GM18526 (cell line): ENCODE results near the gene POLE2.

Experiments used
- POLR2A ChIP-seq: IDR thresholded peaks from 3 replicates; pipeline ENCODE4 v1.6.1; 2011; ENCODE audit not compliant: insufficient read length; ENCODE audit errors: extremely low read depth

Gene POLE2

DNA sequence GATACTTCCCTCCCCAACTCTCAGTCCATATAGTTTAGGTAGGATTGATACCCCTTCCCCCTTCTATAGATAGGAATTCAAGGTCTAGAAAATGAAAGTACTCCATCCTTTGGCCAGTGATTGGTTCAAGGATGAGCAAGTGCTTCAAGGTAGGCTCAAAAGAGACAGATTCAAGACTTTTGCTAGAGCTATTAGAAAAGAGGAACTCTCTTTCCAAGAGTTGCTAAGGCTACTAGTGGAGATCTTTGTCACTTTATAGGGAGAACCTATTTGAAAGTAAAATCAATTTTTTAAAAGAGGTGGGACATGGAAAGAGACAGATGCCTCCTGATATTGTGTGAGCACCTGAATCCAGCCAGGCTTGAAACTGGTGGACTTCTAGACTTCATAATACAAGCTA, 17.5 kb downstream of the POLE2 start:
- no peak for TF ChIP-seq POLR2A

DNA sequence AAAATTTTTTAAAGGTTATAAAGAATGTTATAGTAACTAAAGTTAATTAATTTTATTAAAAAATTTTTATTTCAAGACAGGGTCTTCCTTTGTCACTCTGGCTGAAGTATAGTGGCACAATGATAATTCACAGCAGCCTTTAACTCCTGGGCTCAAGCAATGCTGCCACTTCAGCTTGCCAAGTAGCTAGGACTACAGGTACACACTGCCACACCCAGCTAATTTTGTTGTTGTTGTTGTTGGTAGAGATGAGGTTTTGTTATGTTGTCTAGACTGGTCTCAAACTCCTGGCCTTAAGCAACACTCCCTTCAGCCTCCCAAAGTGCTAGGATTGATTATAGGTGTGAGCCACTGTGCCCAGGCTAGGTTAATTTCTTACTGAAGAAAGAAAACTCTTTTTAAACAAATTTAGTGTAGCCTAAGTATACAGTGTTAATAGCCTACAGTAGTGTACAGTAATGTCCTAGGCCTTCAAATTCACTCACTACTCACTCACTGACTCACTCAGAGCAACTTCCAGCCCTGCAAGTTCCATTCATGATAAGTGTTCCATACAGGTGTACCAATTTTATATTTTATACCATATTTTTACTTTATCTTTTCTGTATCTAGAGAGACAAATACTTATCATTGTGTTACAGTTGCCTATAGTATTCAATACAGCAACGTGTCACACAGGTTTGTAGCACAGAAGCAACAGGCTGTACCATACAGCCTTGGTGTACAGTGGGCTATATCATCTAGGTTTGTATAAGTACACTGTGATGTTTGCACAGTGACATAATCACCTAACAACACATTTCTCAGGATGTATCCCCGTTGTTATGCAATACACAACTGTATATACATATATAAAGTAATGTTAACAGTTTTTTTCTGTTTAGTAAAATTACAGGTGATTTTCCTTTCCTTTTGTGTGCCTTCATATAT, 28.2 kb downstream of the POLE2 start:
- TF ChIP-seq POLR2A, result no peak

DNA sequence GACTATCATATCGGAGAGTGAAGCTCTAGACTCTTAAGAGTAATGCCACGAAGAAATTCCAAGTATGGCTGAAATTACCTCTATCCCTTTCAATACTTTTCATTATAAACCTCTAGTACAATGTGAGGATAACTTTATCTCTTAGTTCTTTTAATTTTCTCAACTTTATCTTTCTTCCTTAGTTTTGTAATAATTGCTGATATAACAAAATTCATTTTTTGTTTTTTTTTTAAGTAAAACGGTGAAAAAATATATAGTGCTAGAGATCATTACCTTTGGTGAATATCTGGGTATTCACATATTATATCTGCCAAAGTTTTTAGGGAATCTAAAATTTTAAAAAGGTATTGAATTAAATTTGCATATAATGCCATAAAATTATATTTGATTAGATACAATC, 33.5 kb downstream of the POLE2 start:
- no peak for TF ChIP-seq POLR2A

DNA sequence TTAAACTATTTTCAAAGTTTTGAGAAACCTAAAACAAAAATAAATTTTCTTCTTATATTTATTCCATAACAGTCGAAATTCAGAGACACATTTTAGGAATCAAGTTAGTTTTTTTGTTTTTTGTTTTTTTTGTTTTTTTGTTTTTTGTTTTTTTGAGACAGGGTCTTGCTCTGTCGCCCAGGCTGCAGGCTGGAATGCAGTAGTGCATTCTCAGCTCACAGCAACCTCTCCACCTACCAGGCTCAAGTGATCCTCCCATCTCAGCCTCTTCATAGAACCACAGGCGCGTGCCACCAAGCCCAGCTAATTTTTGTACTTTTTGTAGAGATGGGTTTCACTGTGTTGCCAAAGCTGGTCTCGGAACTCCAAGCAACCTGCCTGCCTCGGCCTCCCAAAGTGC, 34.5 kb downstream of the POLE2 start:
- no peak for TF ChIP-seq POLR2A

DNA sequence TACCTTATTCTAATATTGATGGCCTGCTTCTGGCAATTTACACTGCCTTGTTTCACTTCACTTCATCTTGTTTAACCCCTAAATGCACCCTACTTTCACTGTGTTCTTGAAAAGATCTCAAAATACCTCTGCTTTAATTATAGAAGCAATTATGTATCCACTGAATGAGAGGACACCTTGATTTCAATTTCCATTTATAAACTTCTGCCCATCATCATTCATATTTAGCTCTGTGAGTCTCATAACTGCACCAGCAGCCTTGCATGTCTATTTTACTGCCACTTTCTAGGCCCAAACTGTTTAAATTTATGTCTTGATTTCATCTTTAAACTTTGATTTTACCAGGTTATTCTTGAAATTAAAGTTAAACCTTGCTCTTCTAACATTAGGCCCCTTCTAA, 45.9 kb downstream of the POLE2 start:
- TF ChIP-seq POLR2A, result no peak

DNA sequence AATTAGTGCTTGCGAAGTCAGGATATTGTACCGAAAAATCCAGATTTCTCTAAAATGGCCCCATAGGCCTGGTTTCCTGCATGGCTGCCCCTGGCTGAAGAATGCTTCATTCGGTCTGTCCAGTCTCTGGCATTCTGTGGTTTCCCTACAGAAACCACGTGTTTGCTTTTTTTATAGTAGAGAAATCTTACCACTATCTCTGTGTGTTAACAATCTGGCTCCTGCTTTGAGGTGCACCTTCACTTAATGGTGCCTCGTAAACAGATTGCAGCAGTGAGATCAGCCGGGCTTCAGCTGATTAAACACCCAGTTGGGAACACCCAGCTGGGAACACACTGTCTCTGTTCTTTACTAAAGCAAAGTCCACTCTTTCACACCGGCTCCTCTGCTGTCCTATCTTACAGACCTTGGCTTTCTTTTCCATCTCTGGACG, 46.3 kb downstream of the POLE2 start:
- TF ChIP-seq POLR2A, result no peak

DNA sequence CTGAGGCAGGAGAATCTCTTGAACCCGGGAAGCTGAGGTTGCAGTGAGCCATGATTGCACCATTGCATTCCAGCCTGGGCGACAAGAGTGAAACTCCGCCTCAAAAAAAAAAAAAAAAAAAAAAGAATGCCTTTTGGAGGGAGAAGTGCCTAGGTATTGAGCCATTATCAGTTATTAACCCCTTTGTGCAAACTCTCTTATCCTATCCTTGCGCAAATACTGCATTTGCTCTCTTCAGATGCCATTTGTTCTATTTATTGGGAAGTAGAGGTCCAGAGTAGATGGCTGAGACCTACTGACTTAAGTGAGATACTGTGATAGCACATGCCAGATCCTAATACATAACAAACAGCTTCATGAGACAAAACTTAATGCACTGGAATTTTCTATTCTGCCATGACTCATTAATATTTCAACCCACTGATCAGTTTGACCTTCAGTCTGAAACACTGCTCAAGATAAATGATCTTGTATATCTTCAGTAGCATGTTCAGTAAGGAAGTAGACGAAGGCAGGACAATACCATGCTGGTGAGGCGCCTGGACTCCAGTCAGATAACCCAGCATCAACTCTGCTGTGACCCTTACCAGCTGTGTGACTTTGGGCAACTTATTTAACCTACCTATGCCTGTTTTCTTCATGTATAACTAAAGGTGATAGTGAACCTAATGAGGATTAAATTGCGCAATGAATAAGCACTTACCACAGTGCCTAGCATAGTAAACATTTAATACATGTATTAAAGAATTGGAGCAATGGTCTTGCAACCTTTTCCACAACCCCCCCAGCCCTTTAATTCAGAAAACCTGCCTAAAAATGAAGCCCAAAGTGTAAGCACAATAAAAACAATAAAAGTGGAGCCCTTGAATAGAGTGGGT, 47.2 kb downstream of the POLE2 start:
- TF ChIP-seq POLR2A, result no peak

DNA sequence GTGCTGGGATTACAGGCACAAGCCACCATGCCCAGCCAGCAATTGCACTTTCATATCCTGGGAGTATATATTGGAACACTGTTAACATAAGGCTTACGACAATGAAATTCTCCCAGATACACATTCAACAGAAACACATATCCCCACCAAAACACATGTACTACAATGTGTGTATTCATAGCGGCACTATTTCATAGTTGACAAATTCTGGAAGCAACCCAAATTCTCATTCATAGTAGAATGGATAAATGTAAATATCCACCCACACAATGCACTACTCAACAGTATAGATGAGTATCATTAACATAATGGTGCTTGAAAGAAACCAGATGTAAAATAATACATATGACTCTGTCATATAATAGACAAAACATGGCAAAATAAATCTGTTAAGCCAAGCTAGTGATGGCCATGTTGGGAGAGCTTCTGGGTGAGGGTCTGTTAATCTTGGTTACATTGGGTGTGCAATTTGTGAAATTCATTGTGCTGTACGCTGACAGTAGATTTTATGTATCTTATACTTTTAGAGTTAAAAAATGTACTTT, 50.4 kb downstream of the POLE2 start:
- no peak for TF ChIP-seq POLR2A

DNA sequence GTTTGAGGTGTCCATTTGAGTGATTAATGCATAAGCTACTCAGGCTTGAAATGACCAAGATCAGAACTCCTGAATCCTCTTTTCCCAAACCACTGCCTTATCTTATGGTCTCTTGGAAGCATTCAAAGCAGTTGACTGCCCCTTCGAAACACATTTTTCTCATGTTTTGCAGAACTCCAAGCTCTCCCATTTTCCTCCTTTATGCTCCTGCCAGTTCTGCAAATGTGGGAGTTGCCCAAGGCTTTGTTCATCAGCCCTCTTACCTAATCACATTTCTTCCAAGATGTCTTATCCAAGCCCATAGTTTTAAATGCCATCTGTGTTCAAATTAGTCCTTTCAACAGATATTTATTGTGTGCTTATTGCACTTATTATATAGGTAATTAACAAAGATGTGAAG, 51.1 kb downstream of the POLE2 start:
- no peak for TF ChIP-seq POLR2A

DNA sequence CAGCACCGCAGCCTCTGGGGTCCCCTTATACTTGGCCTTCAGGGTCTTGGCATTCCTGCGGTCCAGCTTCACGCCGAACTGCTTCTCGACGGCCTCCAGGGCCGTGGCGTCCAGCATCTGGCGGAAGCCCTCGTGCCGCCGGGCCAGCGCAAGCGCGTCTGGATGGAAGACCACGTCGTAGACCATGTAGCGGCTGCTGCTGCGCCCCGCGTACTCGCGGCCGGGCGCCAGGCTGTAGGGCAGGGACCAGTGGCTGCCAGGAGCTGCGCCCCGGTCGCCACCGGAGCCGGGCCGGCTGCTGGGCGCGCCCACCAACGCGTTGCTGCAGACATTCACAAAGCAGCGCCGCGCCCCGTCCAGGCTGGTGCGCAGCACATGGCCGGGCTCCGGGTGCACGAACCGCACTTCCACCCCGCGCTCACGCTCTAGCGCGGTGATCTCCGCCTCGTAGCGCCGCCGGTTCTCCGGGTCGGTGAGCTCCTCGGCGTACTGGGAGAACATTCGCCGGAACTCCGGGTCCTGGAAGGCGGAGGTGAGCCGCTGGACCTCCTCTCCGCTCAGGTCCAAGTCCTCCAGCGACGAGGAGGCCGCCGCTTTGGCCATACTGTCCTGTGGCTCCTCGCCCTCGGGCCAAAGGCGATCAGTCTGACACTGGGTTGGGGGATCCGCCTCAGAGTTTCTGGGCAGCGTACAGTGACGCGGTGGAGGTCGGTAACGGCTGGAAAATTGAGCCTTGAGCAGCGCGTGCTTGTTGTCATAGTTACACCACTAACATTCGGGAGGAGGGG, 53.3 kb downstream of the POLE2 start, which contains the start of gene DNAAF2:
Gene DNAAF2, minus strand, starts transcription at position 698 of the 788 bp plus-strand sequence. Its CDS starts 95 bp downstream, at position 603.
- no peak for TF ChIP-seq POLR2A

DNA sequence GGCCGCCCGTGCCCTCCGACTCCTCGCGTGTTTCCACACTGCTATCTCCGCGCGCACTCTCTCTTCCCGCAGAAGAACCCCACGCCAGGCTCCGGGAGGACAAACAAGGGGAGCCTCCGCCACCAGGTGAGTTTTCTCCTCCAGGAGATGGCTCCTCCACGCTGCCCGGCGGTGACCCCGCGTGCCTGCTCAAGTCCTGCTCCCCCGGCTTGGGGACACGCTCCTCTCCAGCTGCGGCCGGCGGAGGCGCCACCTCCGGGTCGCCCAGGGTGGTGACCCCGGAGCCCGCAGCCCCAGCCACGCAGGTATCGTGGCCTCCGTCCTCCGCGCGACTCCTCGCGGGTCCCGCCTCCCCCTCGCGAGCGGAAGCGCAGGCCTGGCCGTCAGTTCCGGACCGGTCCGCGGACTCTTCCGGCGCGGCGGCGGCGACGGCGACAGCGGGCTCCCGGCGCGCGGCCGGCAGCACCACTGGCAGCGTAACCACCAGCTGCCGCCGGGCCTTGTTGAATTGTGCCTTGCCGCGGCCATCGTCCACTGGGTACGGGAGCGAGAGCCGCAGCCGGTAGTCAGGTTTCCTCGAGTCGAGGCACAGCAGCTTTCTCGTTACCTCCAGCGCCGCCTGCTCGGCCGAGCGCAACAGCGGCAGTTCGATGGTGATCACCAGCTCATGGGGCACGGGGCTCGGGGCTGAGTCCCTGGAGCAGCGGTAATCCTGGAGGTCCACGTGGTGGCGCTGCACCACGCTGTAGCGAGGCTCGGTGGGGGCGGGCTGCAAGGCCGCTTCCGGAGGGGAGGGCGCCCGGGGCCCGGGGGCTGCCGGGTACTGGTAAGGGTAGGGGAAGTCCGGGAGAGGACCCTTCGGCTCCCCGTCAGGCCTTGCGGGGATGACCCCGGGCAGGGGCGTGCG, 54.1 kb downstream of the POLE2 start:
- peak; percentile 79 for TF ChIP-seq POLR2A

DNA sequence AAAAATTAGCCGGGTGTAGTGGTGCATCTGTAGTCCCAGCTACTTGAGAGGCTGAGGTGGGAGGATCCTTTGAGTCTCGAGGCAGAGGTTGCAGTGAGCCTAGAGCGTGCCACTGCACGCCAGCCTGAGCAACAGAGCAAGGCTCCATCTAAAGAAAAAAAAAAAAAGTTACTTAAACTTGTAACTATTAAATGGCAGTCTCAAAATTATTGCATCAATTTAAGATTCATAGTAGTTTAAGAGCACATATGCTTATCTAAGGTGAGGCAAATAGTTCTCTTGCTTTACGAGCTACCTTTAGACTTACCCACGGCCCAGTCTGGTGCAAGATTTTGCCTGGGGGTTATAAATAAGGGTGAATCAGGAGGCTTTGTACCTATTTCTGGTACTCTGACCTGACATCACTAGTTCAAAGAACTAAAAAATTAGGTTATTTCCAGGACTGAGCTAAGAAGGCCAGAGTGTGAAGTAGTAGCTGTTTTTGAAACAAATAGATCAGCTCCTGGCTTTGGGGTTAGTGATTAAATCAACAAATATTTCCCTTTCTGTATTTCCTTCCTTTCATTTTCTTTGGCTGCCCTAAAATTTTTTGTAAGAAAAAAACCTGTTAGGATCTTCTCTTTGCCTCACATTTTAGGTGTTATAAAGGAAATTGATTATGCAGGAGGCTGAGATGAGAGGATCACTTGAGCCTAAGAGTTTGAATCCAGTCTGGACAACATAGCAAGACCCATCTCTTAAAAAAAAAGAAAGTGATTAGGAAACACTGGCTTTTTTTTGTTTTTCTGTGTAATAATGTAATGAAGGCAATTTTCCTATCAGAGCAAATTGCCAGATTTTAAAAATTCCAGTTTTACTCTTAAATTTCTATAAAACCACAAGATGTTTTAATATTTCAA, 63.8 kb downstream of the POLE2 start:
- TF ChIP-seq POLR2A, result no peak

DNA sequence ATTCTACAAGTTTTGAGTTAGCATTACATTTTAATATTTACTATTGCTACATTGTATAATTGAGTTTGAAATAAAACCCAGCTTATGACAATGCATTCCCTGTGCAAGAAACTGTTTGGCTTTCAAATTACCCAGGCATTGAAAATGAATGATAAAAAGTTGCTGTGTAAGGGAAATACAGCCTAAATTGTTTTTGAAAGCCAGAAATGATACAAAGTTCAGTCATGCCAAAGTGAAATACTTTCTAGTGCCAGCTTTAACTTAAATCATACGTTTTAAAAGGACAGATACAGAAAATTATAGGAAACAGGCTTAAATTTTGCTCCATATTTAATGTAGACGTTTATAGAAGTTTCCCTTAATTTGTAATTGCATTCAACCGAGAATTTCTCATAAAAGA, 64.6 kb downstream of the POLE2 start:
- no peak for TF ChIP-seq POLR2A

DNA sequence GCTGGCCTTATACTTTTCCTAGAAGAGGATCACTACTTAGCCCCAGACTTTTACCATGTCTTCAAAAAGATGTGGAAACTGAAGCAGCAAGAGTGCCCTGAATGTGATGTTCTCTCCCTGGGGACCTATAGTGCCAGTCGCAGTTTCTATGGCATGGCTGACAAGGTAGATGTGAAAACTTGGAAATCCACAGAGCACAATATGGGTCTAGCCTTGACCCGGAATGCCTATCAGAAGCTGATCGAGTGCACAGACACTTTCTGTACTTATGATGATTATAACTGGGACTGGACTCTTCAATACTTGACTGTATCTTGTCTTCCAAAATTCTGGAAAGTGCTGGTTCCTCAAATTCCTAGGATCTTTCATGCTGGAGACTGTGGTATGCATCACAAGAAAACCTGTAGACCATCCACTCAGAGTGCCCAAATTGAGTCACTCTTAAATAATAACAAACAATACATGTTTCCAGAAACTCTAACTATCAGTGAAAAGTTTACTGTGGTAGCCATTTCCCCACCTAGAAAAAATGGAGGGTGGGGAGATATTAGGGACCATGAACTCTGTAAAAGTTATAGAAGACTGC, 65.9 kb downstream of the POLE2 start:
- TF ChIP-seq POLR2A, result no peak
